DMS153 (cell line): Measurements from ENCODE around the gene DLGAP3.
A peak's percentile ranks its signal among the peaks of the same experiment; 100 is the strongest.

Source experiments
- DNase-seq: peaks from one replicate; lab custom pipeline; 2025; lab: John Stamatoyannopoulos, UW

Gene DLGAP3

DNA sequence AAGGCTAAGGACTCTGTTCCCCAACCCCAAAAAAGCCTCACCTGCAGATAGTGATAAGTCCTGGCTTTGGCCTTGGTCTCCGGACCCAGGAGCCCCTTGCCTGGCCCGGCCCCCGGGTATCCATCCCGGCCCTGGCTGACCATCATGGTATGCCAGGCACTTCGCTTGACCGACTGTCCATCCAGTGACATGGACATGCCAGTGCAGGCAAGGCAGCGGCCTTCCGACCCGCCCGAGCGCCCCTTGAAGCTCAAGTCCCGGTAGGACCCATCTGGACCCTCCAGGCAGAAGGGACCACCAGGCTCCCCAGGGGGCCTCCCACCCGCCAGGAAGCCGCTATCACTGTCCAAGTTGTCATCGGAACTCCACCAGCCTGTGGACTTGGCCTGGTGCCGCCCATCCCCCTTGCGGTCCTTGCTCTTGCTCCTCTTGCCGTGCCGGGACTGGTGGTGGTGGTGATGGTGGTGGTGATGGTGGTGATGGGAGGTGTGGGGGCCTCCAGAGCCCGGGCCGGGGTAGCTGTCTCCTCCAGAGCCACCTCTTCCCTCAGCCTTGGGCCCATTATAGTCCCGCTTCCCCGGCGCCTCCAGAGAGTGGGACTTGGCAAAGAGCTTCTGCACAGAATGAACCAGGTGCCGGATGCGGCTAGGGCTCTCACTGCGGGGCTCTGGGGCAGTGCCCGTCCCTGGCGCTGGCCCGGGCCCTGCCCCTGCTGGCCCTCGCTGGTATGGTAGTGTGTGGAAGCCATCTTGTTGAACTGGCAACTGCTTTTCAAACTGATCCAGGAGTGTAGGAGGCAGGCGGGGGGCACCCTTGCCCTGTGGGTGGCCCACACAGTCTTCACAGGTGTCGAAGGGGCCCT is 25.0 kb downstream of the DLGAP3 start:
- DNase-seq, result no peak

DNA sequence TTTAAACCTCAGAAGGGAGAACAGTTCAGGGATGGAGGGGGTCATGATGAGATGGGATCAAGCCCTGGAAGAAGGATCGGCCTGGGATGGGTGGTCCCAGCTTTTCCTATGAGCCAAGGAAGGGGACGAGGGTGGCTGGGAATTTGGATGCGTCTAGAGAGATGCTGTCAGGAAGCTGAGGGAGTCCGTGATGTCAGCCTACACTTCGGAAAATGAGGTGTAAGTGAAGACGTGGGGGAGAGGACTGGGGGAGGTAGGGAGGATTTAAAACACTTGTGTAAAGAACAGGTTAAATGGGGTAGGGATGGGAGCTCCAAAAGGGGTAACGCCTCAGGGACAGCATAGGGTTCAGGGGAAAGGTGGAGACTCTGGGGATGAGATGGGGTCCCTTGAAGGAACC is 27.5 kb downstream of the DLGAP3 start:
- DNase-seq, result no peak

GRCh38 chr1:34900775-34901502 is 28.5 kb downstream of the DLGAP3 start:
- no peak for DNase-seq

DNA sequence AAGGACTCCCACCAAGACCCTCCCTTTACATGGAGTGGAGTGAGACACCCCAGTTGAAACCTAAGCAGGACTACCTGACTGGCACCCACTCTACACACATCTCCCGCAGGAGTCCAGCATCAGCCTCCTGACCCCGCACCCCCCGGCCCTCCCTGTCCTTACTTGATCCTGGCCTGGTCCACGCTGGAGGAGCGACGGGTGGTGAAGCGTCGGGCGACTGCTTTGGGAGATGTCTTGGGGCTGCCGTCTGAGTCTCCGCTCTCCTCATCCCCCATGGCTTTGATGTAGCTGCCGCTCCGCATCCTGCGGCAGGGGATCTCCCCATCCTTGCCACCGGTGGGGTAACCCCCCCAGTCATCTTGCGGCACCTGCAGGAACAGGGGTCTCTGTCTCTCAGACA is 29.5 kb downstream of the DLGAP3 start:
- no peak for DNase-seq

DNA sequence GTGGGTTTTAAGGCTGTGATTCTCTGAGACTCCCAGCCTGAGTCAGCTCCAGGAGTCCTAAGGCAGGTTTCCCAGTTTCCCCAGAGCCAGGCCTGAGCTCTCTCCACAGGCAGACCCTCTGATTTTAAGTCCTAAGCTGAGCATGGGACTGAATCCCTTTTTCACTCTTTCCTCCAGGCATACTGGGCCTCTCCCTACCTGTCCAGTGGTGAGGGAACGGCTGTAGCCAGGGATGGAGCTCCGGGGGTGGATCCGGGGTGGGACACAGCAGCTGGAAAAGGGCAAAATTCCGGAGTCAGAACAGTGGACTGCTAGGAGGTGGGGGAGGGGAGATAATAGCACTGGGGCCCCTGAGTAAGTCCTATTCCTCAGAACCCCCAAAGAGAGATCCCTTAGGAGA is 30.0 kb downstream of the DLGAP3 start:
- DNase-seq, result no peak

GRCh38 chr1:34898330-34898761 is 31.1 kb downstream of the DLGAP3 start:
- DNase-seq, result no peak

GRCh38 chr1:34896612-34897011 is 32.8 kb downstream of the DLGAP3 start:
- DNase-seq, result no peak

- DNase-seq, result no peak
These were observed 39.7 kb downstream of the DLGAP3 start for GRCh38 chr1:34889705-34890104.

- DNase-seq, result no peak
These were observed 41.9 kb downstream of the DLGAP3 start for GRCh38 chr1:34887593-34887992.

DNA sequence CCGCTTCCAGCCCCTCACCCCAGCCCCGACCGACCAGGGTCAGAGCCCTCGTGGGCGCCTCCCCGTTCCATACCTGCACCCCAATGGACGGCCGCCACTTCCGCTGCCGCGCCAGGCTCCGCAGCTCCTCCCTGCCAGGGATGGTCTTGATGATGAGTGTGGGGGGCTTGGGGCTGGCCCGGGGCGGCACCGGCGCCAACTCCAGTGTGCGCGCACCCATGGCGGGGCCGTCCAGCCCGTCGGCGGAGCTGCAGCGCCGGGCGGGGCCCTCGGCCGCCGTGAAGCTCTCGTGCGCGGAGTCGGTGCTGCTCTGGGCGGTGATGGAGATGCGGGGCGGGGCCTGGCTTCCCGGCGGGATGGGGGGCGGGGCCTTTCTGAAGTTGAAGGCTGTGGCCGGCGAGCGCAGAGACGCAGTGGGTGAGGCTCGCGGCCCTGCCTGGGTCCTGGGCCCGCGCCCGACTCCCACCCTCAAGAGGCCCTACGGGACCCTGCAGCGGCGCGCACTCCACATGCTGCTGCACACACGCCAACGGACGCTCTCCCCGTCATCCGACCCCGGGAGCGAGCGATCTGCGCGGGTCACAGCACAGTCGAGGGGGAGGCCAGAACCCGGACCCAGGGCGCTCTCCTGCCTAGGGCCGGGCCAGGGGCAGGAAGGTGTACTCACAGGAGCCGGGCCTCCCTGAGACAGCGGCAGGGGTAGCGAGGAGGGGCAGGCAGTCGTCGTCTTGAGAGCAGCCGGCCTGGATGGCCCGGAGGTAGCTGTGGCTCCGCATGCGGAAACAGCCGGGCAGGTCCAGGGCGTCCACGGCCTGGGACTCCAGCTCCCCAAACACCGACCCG is 43.8 kb downstream of the DLGAP3 start:
- DNase-seq, result peak; percentile 52

DNA sequence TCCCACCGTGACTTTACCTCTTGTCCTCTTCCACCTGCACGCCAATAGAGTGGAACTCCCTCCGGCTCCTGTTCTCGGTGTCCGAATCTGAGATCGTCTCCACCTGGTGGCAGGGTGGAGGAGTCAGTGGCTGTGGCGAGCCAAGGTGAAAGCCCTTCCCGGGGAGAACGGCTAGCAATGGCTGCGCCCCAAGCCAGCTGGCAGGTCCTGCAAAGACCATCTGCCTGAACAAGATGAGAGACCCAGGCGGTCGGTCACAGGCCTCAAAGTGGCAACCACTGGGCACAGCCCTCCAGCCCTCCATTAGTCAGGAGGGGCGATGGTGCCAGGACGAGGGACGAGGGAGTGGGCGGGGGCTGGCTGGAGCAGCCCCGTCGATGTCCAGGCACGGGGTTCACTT is 44.5 kb downstream of the DLGAP3 start:
- peak; percentile 42 for DNase-seq

DNA sequence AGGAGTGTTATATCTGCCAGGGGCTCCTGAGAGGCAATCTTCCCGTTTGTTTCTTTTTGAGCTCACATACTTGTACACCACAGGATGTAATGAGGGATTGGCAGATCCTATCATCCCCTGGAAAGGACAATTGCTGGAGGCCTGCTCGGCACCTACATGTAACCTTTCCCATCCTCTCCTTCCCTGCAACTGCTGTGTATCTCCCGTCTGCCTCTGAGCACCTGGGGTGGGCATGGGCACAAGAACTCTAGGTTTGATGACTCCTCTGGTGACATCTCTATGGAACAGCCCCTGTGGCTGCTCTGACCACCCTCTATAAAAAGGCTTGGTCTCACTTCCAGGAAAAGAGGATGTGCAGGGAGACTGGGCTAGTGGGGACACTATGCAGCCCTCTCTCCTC is 44.9 kb downstream of the DLGAP3 start:
- no peak for DNase-seq

GRCh38 chr1:34879230-34879629 is 50.2 kb downstream of the DLGAP3 start:
- DNase-seq, result no peak

DNA sequence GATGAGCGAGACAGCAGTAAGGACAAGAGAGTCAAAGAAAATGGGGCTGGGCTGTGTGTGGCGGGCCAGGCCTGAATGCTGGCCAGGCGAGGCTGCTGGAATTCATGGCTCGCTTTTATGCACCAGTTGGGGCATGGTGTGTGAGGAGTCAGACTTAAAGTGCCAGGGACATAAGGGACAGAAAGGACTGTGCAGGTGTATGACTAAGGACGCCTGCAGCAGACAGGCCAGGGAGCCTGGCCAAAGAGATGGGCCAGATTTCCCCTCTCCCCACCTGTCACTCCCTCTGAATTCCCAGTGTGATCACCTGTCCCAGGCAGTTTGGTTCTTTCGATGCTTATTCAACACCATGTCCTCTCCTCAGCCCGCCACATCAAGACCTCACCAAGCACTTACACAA is 53.0 kb downstream of the DLGAP3 start:
- DNase-seq, result no peak

DNA sequence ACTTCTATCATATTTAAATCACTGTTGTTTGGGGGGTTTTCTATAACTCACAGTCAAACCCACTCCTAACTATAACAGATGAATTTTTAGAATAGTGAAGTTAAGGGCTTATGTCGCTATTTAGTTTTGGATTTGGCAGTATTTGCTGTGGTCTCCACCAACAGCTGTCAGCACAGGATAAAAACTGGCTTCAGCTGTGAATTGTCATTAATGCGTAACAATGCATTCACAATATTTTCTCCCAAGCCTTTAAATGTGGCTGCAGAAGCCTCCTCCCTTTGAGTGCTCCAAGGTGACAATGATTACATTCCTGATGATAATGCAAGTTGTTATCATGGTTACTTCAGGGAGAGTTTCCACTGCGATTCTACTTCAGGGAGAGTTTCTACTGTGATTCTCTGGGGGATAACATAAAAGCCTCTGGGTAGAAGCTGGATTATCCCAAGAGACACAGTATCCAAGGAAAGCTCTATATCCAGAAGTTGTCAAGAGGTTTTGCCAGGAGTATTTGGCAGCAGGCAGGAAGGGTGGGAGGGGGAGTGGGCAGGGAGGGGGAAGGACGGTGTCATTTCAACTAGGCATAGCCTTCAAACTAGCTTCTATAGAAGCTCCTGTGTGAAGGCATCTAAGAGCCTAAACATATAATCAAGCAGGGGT is 55.0 kb downstream of the DLGAP3 start:
- no peak for DNase-seq

DNA sequence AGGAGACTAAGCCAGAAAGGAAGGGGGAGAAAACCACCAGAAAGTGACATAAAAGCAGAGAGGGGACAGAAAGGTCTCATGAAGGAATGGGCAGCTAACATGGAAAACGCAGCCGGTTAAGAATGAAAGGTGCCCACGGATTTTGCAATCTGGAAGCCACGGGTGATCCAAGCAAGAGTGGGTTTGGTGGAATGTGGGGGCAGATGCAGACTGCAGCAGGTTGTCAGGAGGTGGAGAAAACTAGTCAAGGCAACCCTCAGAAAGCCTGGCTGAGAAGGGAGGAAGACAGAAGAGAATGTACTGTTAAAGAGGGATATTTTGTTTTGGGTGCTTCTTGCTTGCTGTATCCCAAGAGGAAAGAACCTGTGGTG is 57.3 kb downstream of the DLGAP3 start:
- no peak for DNase-seq

DNA sequence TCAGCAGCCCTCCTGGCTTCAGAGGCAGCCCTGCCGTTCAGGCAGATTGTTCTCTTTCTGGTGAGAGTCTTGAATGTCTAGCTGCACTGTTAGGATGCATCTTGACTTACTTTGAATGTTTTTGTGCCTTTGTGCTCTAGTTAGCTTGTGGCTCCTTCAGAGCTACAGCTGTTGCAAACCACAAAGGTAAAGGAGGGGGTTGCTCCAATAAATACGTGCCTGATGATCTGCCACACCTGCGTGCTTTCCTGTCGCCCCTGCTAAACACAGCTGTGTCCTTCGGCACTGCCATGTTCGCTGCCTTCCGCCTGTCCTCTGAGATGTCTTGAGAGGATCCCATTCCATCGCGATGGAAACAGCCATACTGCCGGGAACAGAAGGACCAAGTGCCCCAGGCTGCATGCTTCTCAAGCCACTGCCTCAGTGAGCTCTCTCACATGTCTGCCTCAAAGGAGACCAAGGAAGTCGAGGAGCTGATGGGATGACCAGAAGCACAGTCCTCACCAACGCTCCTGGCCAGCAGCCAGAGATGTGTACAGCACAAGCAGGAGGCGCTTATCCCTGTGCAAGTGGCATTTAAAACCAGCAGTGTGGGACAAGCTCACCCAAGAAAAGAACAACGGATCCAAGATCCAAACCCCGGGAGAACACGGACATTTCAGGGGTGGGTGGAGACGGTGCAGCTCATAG is 57.9 kb downstream of the DLGAP3 start:
- DNase-seq, result no peak

DNA sequence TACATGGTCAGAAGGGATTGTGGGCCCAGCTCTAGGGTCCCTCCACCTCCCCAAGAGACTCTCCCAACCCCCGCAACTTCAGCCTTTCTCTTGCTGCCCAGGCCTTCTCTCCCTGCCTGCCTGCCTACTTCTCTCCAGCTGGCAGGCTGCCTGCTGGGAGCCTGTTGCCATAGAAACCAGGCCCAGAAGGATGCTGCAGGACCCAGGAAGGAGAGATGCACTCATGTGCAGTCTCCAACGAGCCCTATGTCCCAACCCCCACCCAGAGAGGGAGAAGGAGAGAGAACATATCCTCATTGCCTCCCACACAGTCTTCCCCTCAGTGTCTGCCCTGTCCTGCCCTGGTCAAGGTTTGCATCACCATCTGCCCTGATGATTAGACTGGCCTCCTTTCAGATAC is 59.1 kb downstream of the DLGAP3 start:
- no peak for DNase-seq

DNA sequence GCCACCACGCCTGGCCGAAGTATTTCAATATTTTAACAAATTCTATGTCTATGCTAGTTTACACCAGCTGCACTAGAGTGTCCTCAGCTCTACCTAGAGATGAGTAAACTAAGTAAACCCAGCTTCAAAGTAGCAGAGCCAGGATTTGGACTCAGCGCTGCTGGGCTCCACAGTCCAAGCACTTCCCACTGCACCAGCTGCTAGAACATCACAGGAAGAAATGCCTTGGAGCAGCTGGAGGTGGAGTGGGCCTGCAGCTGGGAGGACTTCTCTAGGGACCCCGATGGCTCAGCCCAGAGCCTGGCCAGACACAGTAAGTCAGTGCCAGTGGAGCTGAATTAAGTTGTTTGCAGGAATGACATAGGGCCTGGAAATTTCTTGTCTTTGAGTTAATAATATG is 59.7 kb downstream of the DLGAP3 start:
- DNase-seq, result no peak

DNA sequence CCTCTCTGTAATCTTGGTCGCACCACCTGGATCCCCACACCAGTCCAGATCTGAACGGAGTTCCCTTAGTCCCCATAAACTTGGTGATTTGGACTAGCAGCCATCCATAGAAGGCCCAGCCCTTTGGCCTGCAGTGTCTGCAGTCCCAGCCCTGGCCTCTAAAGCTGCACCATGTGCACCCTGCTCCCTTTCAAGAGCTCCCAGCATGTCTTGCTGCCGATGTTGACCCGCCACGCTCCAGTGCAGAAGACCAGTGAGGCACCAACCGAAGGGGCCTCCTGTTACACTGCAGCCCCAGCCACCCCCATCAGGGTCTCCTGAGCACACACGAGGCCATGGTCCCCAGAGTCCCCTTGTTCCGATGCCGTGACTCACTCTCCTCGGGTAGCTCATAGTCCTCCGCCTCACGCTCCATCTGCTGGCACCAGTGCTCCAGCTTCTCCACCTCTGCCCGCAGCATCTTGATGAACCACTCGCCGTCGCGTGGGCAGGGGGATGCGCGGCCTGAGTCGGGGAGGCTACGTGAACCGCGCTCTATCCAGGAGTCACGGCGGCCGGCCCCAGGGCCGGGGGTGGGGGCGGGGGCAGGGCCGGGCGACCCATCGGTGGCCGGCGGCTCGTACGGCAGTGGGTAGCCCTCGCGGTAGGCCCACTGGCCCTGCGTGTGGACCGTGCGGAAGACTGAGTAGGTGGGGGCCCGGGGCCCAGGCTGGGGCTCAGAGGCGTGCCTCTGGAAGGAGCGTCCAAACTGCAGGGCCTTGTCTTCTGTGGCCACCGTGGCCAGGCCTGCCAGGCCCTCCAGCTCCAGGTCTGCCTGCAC is 61.0 kb downstream of the DLGAP3 start:
- DNase-seq, result no peak

DNA sequence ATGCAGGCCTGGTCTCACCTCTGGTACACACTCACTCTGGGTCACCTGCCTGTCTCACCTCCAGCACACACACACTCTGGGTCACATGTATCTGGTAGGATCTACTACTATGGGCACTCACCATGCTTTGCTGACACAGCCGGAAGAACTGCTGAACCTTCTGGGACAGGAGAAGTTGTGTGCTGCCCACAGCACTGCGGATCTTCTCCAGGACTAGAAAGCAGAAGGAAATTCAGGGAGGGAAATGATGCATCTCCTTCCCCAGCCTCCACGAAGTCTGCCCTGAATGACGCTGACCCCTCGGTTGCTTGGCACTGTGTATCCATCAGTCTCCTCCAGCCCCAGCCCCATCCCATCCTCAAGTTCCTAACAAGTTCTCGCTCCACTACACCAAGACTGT is 62.0 kb downstream of the DLGAP3 start:
- DNase-seq, result no peak
